Activated CD8-positive, alpha-beta memory T cell treated with anti-CD3 and anti-CD28 coated beads, Interleukin-2, amount 50 U/mL, for 1 hour (primary cell): ENCODE measurements around the gene FERD3L.

Experiments used
- DNase-seq: peaks from one replicate; pipeline ENCODE4 v3.0.0-alpha.2; 2020; ENCODE audit errors: extremely low read depth

Gene FERD3L

DNA sequence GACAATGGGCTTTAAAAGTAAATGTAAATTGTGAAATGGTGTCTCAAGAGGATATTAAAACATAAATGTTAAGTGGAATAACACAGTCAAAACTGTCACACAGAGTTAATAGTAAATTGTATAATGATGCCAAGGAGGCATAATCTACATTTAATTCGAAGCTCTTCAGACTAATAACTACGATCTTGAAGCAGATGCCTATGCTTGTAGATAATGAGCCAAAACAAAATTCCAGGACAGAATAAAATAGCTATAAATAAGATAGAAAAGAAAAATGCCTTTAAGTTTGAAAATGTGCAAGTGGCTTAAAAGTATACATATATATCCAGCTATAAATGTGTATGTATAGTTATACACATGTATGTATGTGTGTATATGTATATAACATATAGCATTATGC lies 45.3 kb downstream of the FERD3L start:
- no peak for DNase-seq

GRCh38 chr7:19099194-19099593 lies 46.0 kb downstream of the FERD3L start:
- DNase-seq: no peak

GRCh38 chr7:19098510-19098909 lies 46.7 kb downstream of the FERD3L start:
- no peak for DNase-seq

GRCh38 chr7:19097165-19098055 lies 47.8 kb downstream of the FERD3L start:
- DNase-seq: no peak

- no peak for DNase-seq
These were observed 49.8 kb downstream of the FERD3L start for GRCh38 chr7:19095353-19095860.
